ENCODE data around the gene LRRC9.

GRCh38 chr14:59871166-59871495, 48.8 kb upstream of the LRRC9 start:
- TF ChIP-seq, protein P1, sequence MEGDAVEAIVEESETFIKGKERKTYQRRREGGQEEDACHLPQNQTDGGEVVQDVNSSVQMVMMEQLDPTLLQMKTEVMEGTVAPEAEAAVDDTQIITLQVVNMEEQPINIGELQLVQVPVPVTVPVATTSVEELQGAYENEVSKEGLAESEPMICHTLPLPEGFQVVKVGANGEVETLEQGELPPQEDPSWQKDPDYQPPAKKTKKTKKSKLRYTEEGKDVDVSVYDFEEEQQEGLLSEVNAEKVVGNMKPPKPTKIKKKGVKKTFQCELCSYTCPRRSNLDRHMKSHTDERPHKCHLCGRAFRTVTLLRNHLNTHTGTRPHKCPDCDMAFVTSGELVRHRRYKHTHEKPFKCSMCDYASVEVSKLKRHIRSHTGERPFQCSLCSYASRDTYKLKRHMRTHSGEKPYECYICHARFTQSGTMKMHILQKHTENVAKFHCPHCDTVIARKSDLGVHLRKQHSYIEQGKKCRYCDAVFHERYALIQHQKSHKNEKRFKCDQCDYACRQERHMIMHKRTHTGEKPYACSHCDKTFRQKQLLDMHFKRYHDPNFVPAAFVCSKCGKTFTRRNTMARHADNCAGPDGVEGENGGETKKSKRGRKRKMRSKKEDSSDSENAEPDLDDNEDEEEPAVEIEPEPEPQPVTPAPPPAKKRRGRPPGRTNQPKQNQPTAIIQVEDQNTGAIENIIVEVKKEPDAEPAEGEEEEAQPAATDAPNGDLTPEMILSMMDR (IDR thresholded peaks at IDR 0.05) = no peak
- TF ChIP-seq POLR2A (IDR thresholded peaks at IDR 0.05; ENCODE audit: low read depth) = no peak
- no peak for TF ChIP-seq EP300 (IDR thresholded peaks at IDR 0.05)

All from esophagus muscularis mucosa (tissue), 4 donors.